NB4 (cell line): ENCODE data around the gene PODN.

Source experiments
- DNase-seq: peaks from one replicate; pipeline ENCODE4 v3.0.0; 2010; ENCODE audit warnings: low read depth
- H3K4me3 ChIP-seq: one replicate; pipeline ENCODE4 v1.5.1; 2011; ENCODE audit warnings: mild to moderate bottlenecking, low read depth, low read length, moderate library complexity
- MYC ChIP-seq: IDR thresholded peaks from 2 replicates; pipeline ENCODE4 v1.6.1; 2011; ENCODE audit warnings: low read depth, low read length
- POLR2A ChIP-seq: IDR thresholded peaks from 2 replicates; pipeline ENCODE4 v1.6.1; 2011; ENCODE audit warnings: mild to moderate bottlenecking; ENCODE audit not compliant: insufficient read length; ENCODE audit errors: extremely low read depth
- TF ChIP-seq, protein P1 (sequence below): IDR thresholded peaks from 2 replicates; pipeline ENCODE4 v1.6.1; 2011; ENCODE audit warnings: low read depth, low read length
- TF ChIP-seq, protein P2 (sequence below): IDR thresholded peaks from one replicate; pipeline ENCODE4 v1.5.1; 2012; ENCODE audit warnings: low read depth, low read length

PODN gene

DNA sequence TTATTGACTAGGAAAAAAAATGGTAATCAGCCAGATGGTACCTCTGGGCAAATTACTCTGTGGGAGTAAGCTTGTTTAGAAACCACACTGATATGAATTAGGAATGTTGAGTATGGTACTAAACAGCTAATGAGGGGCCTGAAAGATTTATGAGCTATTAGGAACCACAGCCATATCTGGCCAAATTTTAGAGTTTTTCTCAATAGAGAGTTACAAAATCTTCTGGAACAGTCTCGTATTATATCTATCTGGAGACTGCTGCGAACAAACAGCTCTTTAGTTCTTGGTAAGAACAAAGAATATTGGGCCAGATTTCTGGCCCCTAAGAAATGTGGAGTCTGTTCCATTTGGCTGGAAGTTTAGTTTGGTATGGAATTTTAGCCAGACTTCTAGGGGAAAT lies 4.9 kb upstream of the PODN start:
- TF ChIP-seq, protein P1, sequence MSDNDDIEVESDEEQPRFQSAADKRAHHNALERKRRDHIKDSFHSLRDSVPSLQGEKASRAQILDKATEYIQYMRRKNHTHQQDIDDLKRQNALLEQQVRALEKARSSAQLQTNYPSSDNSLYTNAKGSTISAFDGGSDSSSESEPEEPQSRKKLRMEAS: no peak
- TF ChIP-seq POLR2A: no peak
- no peak for TF ChIP-seq MYC
- TF ChIP-seq, protein P2, sequence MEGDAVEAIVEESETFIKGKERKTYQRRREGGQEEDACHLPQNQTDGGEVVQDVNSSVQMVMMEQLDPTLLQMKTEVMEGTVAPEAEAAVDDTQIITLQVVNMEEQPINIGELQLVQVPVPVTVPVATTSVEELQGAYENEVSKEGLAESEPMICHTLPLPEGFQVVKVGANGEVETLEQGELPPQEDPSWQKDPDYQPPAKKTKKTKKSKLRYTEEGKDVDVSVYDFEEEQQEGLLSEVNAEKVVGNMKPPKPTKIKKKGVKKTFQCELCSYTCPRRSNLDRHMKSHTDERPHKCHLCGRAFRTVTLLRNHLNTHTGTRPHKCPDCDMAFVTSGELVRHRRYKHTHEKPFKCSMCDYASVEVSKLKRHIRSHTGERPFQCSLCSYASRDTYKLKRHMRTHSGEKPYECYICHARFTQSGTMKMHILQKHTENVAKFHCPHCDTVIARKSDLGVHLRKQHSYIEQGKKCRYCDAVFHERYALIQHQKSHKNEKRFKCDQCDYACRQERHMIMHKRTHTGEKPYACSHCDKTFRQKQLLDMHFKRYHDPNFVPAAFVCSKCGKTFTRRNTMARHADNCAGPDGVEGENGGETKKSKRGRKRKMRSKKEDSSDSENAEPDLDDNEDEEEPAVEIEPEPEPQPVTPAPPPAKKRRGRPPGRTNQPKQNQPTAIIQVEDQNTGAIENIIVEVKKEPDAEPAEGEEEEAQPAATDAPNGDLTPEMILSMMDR: no peak
- no peak overlapping the region for H3K4me3 ChIP-seq
- no peak for DNase-seq

DNA sequence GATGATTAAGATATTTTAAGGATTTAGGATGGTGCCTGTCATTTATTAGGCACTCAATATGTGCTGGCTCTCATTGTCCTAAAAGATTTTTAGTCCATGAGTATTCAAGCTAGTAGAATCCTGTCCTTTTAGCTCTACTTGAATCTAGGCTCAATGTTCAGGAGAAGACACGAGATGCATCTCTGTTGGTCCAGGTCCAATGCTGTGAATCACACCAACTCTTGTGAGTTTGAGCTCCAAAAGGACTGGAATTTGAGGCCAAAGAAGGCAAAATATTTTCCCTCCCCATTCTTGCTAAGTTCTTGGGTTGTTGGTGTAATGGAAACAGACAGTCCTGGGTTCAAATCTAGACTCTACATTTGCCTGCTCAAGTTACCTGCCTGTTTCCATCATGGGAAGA lies 1.4 kb upstream of the PODN start:
- no peak for TF ChIP-seq MYC
- TF ChIP-seq POLR2A: no peak
- H3K4me3 ChIP-seq: no peak overlapping the region
- DNase-seq: no peak

DNA sequence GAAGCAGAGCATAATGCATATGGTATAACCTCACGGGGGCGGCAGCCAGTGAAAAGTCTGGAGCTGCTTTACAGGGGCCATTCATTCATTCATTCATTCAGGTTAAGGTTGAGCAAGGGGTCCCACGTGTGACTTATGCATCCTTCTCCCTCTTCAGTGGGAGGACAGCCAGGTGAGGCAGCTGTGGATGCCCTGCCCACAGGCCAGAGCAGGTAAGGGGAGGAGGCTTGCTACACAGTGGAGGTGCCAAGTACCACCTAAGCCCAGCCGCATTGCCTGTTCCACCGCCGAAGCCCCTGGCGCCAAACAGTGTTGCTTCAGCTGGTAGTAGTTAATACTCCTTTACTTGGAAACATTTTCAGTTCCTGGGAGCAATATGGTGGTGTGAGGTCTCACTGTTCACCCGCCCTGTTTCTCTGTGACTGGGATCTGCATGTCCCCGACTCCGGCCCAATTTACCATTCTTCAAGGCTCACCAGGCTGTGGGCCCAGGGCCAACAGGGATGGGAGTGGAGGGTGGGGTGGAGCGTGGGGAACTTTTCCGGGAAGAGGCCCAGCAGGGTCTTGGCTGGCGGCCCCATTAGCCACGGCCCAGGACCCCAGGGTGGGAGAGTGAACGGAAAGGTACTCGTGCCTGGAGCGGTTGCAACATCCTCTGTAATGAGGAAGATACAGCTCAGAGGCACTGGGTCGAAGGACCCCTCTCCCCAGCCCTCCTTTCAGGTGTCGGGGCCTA lies 722 bp upstream of the PODN start:
- no peak for DNase-seq
- TF ChIP-seq, protein P2: no peak
- TF ChIP-seq, protein P1: no peak
- TF ChIP-seq POLR2A (no peak), MYC (no peak)
- H3K4me3 ChIP-seq: no peak overlapping the region

DNA sequence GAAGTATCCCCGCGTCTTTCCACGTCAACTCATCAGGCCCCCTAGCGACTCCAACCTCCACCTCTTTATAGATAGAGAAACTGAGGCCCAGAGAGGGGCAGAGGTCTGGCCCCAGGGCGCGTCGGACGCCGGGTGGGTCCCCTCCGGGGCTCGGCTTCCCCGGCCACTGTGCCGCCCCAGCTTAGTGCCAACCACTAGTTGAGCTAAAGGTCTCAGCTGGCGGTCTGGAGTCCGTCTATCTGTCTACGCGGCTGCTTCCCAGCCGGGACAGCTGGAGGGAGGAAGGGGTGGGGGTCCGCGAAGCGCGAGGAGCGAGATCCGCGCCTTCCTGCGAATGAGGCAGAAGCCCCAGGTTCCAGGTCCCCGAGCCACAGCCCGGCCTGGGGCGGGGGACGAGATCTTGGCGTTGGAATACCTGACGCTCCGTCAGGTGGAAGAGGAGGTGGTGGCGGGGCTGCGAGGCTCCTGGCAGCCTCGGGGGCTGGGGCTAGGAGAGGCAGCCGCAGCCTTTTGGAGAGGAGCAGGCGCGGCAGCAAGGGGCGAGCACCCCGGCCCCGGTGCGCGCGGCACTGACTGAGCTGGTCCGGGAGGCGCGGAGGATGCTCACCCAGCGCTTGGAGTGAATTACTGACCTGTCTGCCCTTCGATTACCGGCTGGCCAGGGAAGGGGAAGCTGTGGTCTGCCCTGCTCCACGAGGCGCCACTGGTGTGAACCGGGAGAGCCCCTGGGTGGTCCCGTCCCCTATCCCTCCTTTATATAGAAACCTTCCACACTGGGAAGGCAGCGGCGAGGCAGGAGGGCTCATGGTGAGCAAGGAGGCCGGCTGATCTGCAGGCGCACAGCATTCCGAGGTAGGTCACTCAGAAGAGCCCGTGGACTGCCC lies 937 bp downstream of the PODN start:
- H3K4me3 ChIP-seq: no peak overlapping the region

DNA sequence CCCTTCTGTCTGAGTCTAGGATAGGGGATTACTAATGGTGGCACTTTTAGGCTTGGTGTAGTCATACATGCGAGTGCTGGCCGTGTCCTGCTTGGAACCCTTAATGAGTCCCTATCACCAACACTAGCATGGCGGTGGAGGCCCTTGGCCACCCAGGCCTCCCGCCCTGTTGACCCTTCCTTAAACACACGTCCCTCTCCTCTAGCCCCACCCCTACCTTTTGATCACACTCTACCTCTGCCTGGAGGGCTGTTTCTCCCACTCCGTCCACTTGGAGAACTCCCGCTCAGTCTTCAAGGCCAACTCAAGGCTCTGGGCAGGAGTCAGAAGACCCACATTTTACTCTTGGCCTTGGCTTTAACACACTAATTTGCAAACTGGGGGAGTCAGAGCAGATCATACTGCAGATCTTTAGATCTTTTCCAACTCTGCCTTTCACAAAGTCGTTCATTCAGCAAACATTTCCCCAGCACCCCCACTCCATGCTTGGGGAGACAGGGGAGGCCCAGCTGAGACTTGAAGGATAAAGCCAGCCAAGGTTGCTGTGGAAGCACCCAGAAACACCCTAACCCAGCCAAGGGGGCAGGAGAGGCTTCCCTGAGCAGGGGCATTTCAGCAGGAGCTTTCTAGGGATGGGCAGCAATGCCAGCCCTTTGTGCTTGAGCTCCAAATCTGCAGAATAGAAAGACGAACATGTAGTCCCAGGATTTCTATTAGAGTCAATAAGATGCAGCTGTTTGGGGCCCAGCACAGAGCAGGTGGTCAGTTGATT lies 1.9 kb downstream of the PODN start:
- H3K4me3 ChIP-seq: no peak overlapping the region
- DNase-seq: no peak
- TF ChIP-seq POLR2A: no peak
- TF ChIP-seq MYC: no peak
- TF ChIP-seq, protein P1: no peak
- TF ChIP-seq, protein P2: no peak

More for the DNA sequence above, 937 bp downstream of the PODN start:
- no peak for DNase-seq
- TF ChIP-seq, protein P1: no peak
- TF ChIP-seq POLR2A: no peak
- TF ChIP-seq, protein P2: no peak
- TF ChIP-seq MYC: no peak
